HG03039 (cell line): ENCODE data around the gene PDZRN4.
"Not testable (repeated sequence)": the region's sequence is repeated elsewhere in the genome, so short reads cannot be mapped to it uniquely, and the experiment has no call there.

Source experiments
- ATAC-seq: cut with Tn5 transposase; IDR thresholded peaks from one replicate; pipeline ENCODE4 v1.9.1; 2021; ENCODE audit warnings: mild to moderate bottlenecking, moderate library complexity; ENCODE audit not compliant: unreplicated experiment

Gene PDZRN4

GRCh38 chr12:41280341-41281095, 92.4 kb downstream of the PDZRN4 start:
- ATAC-seq = not testable (repeated sequence)

GRCh38 chr12:41285470-41285869, 97.3 kb downstream of the PDZRN4 start:
- not testable (repeated sequence) for ATAC-seq

DNA sequence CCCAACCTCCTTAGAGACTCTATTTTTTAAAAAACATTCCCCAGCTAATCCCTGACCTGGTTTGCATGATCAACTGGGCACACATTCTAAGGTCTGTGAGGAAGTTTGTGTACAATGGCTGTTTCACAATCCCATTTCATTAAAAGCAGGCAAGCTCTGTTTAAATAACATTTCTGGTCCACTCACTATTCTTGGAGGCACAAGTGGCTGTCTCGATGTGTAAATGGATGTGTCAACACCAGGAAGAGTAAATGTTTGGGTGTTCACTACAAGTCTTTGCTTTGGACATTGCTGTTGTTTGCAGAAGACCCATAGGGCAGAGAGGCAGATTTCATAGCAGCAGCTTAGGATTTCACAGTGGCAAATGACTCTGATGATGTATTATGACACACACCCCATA, 98.3 kb downstream of the PDZRN4 start:
- ATAC-seq = no peak

DNA sequence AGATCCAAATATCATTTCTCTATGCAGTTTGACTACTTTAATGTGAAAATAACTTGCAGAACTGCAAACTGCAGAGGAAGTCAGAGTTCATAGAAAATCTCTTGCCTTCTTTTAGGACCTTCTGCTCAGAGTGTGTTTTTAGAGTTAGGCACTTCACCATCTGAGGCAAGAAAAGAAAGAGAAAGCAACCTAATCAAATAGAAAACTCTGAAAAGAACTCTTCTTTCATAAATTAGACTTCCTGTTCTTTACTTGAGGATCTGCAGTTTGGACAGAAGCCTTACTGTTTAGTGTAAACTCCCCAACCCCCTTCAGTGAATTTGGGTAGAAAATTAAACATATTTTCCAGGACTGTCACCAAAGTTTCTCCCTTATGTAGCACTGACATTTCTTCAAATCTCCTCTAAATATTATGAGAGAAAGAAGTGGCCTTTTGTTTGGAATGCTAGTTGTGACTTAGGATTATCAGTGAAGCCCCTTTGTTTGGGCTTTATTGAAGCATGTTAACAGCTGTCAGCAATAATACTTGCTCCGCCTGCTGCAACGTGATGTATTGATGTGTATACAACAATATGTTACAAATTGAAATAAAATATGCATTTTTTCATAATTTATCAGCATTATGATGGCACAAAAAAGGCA, 99.5 kb downstream of the PDZRN4 start:
- ATAC-seq = no peak

DNA sequence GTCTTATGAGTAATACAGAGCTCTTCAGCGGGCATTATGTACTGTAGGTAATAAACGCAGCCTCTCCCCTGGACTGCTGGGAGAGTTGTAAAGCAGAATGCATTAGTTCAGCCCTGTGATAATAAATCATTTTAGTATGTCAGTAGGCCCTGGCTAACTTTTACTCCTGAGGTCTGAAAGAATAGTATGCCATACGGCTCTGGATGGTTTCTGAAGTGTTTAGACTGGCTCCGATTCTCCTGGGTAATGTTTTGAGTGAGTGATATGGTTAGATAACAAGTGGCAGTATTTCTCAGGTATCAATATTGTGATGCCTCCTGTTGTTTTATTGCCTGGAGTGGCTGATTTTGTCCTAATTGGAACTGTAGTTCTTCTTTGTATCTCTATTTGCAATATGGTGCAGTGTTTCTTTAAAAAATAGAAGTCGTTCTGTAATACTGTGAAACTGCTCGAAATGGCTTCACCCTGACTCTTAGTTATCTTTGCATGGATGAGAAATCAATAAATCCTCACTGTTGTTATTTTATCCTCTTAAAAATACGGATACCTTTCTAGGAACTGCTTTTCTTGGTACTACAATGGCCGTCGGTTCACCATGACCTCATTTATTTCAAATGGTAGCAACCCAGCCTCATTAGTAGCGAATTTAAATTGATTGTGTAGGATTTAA, 100.2 kb downstream of the PDZRN4 start:
- no peak for ATAC-seq

DNA sequence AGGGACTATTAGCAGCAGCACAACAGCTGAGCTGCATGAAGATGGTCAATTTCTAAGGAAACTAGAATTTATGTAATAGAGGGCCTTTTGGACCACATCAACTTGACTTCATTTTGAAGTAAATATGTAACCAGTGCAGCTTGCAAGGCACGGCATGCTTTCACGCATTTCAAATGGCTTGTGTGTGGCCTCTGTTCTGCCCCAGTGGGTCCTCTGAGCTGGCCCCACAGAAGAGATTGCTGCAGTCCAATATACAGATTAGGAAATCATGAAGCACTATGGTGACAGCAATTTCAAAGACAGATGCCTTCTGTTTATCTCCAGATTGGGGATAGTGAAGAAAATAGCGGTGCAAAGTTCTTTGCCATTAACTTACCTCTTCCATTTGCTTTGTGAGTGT, 101.4 kb downstream of the PDZRN4 start:
- ATAC-seq = no peak

DNA sequence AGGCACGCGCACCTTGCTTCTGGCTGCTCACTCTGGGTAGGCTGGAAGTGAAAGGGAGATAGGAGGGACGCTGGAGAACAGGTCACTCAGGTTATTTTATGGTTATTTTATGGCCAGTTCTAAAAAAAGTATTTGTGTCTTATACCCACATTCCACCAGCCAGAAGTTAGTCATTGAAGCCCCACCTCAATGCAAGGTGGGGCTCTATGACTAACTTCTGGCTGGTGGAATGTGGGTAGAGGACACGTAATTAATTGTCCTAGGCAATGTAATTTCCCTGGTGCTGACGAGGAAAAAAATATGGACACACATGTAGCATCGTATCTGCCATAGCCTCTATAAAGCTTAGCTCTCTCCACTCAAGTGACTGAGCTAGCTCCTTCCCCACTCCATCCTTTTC, 104.9 kb downstream of the PDZRN4 start:
- no peak for ATAC-seq

GRCh38 chr12:41293461-41293860, 105.3 kb downstream of the PDZRN4 start:
- no peak for ATAC-seq

DNA sequence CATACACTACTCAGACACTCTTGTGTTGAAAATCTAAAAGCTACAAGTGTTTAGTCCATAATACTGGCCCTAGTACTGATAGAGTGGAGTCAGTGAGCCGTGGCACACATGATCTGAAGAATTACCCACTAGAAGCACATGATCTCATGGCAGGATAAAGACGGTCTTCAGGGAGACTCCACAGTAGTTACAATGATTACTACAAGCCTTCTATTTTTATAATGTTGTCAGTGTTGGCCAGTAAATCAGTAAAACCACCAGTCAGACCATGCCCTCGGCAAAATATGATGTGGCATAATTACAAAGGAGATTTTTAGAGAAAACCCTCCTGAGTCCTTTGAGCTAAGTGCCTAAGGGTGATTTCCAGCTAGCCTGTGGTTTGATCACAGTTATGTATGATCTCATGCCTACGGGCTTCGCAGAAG, 114.9 kb downstream of the PDZRN4 start:
- ATAC-seq = no peak

- no peak for ATAC-seq
These were observed 116.4 kb downstream of the PDZRN4 start for GRCh38 chr12:41304526-41304925.

DNA sequence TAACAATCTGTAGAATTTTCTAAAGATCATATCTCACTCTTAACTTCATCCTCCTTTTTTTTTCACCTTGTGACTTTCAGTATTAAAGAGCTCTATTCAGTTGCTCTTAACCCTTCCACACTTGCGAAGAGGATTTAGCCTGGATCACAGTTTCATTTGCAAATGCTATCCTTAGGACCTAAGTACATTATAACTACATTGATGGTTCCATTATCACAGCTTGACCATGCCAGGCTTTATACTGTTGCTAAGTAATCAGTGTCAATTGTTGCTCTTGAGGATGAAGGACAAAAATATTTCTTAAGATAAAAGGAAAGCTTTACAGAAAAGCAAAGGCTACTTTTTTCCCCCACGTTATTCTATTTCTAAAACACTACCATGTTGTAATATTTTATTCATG, 122.2 kb downstream of the PDZRN4 start:
- no peak for ATAC-seq

- ATAC-seq = no peak
These were observed 123.8 kb downstream of the PDZRN4 start for GRCh38 chr12:41311883-41312282.

DNA sequence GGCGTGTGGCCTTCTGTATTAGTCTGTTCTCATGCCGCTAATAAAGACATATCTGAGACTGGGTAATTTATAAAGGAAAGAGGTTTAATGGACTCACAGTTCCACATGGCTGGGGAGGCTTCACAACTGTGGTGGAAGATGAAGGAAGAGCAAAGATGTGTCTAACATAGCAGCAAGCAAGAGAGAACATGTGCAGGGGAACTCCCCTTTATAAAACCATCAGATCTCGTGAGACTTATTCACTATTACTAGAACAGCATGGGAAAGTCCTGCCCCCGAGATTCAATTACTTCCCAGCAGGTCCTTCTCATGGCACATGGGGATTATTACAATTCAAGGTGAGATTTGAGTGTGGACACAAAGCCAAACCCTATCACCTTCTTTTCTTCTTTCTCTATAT, 124.3 kb downstream of the PDZRN4 start:
- ATAC-seq = not testable (repeated sequence)

DNA sequence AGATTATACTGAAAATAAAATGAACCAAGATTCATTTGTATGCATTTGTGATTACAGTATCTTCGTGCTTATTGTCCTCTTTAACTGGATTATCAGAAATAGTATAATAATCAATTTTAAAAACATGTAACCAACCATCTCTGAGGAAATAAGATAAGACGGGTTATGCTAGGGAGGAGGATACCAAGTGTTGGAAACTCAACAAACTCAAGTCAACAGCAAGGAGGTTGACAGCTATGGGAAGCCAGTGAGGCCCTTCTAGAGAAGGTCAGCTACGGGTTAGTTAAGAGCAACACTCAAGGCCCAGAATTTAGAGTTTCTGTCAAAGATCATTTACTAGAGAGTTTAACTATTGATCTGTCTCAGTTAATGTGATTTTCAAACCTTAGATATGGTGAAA, 137.2 kb downstream of the PDZRN4 start:
- ATAC-seq = no peak

GRCh38 chr12:41327096-41327895, 139.2 kb downstream of the PDZRN4 start:
- ATAC-seq = no peak

- no peak for ATAC-seq
These were observed 145.9 kb downstream of the PDZRN4 start for GRCh38 chr12:41333974-41334373.

DNA sequence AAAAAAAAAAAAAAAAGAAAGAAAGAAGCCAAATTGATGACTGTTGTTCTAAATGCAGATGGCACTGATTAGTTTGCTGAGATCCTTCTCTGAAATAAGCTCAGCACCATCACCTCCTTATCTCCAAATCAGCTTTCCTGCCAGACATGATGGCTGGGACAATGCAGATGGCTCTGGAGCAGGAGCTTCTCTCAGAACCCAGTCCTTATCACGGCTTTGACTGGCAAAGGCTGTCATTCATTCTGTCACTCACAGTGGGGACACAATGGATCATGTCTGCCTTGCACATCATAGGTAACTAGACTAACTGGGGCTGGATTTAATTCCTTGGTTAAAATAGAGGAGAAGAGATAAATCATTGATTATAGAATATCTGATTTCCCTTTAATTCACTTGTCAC, 146.3 kb downstream of the PDZRN4 start:
- no peak for ATAC-seq

GRCh38 chr12:41336041-41336549, 148.0 kb downstream of the PDZRN4 start:
- ATAC-seq = no peak

DNA sequence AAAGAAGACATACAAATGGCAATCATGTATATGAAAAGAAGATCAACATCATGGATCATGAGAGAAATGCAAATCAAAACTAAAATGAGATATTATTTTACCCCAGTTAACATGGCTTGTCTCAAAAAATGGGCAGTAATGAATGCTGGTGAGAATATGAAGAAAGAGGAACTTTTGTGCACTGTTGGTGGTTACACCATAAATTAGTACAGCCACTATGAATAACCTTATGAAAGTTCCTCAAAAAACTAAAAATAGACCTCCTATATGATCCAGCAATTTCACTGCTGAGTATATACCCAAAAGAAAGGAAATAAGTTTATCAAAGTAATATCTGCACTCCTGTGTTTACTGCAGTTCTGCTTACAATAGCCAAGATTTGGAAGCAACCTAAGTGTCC, 151.7 kb downstream of the PDZRN4 start:
- no peak for ATAC-seq

GRCh38 chr12:41344776-41345470, 156.8 kb downstream of the PDZRN4 start:
- ATAC-seq = no peak
